MM.1S (cell line): ENCODE results near the gene DTHD1.

Source experiments
- EZH2phosphoT487 ChIP-seq: fragments of 300-600 bp; sonication (generic); IDR thresholded peaks from 2 replicates; pipeline ENCODE4 v1.6.1; 2018; ENCODE audit warnings: antibody characterized with exemption, low read length
- TF ChIP-seq, protein P1 (sequence below): fragments of 300-600 bp; sonication (generic); IDR thresholded peaks from 2 replicates; pipeline ENCODE4 v1.5.1; 2016; ENCODE audit warnings: antibody characterized with exemption, low read length, mixed read lengths

DNA sequence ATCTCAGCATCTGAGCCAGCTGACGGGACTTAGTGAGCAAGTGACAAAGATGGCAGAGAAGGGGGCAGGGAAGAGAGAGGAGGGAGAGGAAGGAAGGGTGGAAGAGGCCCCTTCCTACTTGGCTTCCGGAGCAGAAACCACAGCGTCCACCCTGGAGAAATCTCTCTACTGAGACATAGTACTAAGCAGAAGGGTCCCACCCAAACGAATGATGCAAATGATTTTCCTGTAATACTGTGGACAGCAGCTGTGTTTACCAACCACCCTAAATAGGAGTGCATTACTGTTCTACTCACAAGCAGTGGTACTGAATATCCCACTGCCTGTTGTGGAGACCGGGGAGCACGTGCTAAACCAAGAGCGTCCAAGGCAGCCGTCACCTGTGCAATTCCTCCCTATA is 29.4 kb downstream of the DTHD1 start:
- TF ChIP-seq, protein P1, sequence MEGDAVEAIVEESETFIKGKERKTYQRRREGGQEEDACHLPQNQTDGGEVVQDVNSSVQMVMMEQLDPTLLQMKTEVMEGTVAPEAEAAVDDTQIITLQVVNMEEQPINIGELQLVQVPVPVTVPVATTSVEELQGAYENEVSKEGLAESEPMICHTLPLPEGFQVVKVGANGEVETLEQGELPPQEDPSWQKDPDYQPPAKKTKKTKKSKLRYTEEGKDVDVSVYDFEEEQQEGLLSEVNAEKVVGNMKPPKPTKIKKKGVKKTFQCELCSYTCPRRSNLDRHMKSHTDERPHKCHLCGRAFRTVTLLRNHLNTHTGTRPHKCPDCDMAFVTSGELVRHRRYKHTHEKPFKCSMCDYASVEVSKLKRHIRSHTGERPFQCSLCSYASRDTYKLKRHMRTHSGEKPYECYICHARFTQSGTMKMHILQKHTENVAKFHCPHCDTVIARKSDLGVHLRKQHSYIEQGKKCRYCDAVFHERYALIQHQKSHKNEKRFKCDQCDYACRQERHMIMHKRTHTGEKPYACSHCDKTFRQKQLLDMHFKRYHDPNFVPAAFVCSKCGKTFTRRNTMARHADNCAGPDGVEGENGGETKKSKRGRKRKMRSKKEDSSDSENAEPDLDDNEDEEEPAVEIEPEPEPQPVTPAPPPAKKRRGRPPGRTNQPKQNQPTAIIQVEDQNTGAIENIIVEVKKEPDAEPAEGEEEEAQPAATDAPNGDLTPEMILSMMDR, result no peak
- TF ChIP-seq EZH2phosphoT487, result no peak
